Endometrial microvascular endothelial cells (primary cell): ENCODE measurements around the gene NR1D1. TPM values are rescaled to one million over a fixed set of nuclear protein-coding genes. Genes with fewer than 3 reads are reported as not detected.

Experiments
- in situ Hi-C: cut with HindIII; loops from 2 replicates; pipeline ENCODE4 v1.10.0; 2017; ENCODE audit warnings: low sequenced_read_pairs, low pct_unique_long_range_greater_than_20kb; ENCODE audit errors: inconsistent ontology term
- total RNA-seq: library from RNA; depleted of rRNA; stranded (reverse); fragments of >200 nt; gene quantifications from one replicate; pipeline ENCODE4 v1.2.3, GENCODE V29; 2015; ENCODE audit errors: inconsistent ontology term

NR1D1 gene
- total RNA-seq, 1 donor from 2014 or later, result 2.2 TPM

DNA sequence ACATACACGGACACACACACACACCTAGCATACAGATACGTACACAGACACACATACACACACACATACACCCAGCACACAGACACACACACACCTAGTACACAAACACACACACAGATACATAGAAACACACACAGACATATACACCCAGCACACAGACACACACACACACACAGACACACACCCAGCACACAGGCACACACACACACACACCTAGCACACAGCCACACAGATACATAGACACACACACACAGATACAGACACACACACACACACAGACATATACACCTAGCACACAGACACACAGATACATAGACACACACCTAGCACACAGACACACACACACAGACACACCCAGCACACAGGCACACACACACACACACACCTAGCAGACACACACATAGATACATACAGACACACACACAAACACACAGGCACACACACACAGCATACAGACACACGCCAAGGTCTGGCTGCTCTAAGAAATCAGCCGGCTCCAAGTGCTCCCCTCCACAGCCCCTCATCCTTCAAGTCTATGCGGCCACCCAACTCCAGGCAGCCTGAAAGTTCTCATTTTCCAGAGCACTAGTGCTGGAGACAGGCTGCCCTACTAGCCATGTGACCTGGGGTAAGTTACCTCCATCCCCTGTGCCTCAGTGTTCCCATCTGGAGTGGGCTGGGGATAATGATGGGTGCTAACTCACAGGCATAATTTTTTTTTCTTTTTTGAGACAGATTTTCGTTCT lies 13.2 kb downstream of the NR1D1 start:
- in situ Hi-C loops, result no loop called here

DNA sequence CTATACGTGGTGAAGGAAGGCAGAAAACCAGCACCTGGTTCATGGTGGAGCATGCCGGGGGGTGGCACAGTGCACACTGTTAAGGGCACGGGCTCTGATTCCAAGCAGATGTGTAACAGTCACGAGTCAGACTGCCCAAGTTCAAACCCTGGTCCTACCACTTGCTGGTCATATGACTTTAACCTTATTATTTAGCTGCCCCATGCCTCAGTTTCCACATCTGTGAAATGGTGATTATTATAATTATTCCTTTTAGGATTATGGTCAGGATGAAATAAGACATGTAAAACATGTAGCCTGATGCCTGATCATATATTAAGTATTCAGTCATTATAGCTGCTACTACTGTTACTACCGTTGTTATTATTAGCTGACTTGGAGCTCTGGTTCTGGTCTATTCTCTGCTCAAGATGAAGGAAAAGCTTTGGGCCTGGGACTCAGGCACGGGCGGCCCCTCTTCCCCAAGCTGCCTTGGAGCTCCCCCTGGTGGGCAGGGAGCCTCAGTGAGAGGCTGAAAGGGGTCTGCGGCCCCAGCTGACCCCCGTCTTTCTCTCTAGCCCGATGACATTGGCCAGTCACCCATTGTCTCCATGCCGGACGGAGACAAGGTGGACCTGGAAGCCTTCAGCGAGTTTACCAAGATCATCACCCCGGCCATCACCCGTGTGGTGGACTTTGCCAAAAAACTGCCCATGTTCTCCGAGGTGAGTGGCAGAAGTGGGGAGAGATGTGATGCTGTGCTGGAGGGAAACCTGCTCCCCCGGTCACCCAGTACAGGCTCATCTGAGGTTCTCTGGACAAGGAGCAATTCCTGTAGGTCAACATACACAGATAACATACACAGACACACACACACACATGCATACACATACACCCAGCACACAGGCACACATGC lies 14.0 kb downstream of the NR1D1 start:
- in situ Hi-C loops, result no loop called here

DNA sequence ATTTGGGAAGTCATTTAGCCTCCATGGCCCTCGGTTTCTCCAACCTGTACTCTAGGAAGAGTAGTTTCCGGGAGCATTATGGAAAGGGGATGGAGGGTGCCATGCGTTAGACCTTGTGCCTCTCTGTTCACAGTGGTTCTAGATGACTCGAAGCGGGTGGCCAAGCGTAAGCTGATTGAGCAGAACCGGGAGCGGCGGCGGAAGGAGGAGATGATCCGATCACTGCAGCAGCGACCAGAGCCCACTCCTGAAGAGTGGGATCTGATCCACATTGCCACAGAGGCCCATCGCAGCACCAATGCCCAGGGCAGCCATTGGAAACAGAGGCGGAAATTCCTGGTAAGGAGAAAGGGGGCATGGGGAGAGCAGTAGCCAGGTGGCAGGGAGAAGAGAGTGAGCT lies 15.9 kb downstream of the NR1D1 start:
- in situ Hi-C loops, result no loop called here

GRCh38 chr17:40079545-40079944 lies 20.8 kb downstream of the NR1D1 start:
- in situ Hi-C loops, result no loop called here

GRCh38 chr17:40076591-40076990 lies 23.8 kb downstream of the NR1D1 start:
- in situ Hi-C loops, result no loop called here

DNA sequence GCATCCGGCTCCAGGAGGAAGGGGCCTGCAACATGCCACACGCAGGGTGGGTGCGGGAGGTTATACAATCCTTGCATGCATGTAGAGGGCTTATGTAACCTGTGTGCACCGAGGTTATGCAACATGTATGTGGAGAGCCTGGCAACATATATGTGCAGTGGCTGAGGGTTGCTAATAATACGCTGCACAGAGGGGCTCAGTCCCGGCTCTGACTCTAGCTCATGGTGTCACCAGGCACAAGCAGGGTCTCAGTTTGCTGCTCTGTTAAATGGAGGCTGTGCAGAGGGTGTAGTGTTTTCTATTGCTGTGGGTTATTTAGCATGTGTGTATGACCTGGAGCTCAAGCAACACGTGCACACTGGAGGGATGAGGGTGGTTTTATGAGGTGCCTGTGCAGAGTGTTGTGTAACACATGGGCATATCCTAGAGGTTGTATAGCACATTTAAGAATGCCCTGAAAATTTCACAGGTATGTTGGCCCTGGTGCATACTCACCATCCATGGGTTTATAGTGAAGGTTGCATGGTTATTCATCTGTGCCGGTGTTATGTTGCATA lies 24.4 kb downstream of the NR1D1 start:
- in situ Hi-C loops, result no loop called here

DNA sequence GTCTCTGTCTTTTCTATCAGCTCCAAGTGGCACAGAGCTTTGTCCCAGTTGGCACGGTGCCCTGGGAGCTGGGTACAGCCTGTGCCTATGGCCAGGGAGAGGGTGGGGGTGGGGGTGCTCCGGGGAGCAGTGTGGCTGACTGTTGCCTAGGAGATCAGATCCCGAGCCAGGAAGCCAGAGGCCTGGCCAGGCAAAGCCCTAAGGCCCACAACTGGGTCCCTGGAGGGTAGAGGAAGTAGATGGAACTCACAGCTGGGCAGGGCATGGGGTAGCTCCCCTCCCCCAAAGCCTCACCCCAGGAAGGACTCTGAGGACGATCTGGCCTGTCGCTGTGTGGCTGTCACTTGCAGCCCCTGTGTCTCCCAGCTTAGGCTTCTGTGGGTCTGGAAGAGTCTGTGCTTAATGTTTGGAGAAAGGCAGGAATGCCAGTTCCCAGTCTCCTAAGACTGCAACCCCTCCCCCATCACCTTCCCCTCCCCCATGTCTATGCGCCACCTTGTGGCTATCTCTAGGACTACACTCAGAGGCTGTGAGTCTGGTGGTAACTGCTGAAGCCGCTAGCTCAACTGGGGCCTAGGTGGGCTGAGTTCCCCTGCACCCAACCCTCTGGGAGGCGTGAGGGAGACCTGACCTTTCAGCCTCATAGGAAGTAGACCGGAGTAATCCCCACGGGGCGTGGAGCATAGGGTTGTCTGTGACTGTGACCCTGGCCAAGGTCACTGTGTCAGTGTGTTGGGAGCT lies 25.0 kb downstream of the NR1D1 start:
- in situ Hi-C loops, result no loop called here

DNA sequence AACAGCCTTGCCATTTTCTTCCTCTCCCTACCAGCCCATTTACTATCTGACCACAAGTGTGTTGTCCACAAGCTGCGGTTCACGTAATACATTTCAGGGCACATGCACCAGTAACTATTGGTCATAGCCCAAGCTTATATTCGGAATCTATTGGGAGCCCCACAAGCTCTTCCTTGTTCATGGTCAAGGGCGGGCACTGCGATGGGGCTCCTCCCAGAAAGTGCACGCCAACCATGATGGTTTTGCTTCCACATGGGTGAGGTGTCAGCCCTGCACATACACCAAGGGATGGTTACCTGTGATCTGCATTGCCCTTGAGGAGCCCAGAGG lies 25.6 kb downstream of the NR1D1 start:
- in situ Hi-C loops, result no loop called here

DNA sequence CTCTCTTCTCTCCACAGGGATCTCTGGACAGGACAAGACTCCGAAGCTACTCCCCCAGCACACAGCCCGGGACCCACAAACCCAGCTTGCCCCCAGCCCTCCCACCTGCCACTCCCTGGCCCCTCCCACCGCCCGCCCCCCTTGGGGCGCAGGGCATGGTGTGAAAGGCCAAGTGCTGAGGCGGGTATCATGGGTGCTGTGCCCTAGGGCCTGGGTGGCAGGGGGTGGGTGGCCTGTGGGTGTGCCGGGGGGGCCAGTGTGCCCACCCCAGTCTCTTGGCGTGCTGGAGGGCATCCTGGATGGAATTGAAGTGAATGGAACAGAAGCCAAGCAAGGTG lies 26.2 kb downstream of the NR1D1 start:
- in situ Hi-C loops, result no loop called here

DNA sequence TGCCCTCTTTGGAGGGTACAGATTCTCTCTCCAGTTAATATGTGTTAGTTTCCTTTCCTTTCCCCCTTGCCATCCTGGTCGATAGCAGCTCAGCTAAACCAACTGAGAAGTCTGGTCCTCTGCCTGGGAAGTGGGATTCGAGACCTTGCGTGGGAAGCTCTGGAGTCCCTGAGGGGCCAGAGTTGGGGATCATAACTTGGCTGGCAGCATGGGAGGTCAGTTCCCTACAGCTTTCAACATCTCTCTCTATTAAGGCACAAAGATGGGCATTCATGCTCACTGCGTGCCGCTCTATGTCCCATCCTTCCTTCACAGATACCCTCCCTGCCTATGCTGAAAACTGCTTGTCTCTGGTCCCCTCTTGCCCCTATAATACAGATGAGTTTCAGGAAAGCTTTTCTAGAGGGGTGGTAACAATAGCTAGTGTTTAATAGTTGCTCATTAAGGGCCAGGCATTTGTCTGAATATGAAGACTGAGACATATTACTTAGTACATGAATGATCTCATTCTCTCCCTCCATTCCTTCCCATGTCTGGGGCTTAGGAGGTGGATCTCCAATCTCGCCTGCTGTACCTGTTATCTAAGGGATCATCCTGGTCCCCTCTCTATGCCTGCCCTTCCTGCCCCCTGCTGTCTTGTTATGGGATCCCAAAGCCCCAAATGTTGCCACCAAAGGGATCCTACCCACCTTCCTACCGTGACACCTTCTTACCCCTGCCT lies 26.8 kb downstream of the NR1D1 start:
- in situ Hi-C loops, result no loop called here

DNA sequence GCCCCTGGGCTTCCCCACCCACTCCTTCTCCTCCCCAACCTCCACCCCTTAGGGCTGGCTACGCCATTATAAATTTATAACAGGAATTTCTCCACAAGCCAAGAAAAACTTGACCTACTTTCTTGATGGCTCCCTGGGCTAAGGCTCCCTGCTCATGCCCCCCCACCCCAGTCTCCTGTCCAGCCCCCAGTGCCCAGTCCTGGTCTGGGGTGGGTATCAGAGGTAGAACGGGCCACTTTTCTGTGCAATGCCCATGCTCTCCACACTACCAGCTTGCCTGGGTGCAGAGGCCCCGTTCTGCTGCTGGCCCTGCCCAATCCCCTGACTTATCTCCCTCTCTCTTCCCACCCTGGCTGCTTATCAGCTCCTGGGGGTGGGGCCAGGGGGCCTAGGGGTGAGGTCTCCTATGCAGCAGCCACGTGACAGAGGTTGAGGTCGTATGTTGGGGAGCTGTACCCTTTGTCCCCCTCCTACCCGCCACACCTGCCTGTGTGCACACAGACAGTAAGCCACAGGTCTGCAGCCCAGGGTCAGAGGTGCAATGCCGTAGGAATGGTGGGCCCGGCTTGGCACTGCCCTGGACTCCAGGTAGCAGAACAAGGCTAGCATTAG lies 27.5 kb downstream of the NR1D1 start:
- in situ Hi-C loops, result no loop called here

GRCh38 chr17:40072040-40072734 lies 28.2 kb downstream of the NR1D1 start:
- in situ Hi-C loops, result no loop called here

- in situ Hi-C loops, result no loop called here
Observed at GRCh38 chr17:40071313-40072039, 28.9 kb downstream of the NR1D1 start.

GRCh38 chr17:40070709-40071312 lies 29.6 kb downstream of the NR1D1 start:
- in situ Hi-C loops, result no loop called here

DNA sequence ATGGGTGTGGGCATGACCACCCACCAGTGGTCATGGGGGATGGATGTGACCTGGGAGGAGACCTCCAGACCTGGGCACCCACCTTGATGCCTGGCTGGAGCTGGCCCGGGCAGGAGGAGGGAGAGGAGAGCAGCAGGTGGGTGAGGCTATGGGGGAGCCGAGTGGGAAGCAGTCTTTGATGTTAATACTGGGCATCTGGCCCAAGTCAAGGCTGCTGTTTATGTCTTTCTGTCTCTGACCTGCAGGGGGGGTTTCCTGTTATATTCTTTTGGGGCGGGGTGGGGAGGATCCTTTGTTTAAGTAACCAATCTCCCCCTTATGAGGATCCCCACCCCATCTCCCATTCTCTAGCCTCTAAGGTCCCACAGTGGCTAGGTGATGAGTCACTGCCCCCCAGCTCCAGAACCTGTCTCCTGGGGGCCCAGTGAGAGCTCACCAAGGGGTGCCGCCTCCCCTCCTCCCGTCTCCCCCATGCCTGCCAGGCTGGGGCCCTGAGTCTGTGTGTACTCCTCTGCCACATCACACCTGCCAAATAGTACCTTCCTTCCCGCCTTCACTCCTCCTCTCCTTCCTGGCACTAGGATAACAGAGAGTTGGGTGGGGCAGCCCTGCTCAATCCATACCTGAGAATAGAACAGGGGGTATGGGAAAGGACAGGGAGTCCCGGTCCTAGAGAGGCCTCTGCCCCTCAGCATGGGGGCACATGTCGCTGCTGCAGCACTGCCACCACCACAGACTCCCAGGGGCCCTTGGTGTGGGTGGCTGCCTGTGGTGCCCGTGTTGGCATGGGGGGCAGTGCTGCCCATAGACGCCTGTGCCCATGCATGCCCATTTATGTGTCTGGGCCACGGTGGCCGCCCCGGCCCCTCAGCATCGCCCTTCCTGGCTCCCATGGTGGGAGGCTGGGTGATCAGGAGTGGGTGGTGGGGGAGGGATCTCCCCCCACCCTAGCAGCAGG lies 30.4 kb downstream of the NR1D1 start:
- in situ Hi-C loops, result no loop called here
